Measurements from ENCODE around the gene LGALS9B. TPM values are rescaled to one million over a fixed set of nuclear protein-coding genes. Genes with fewer than 3 reads are reported as not detected.
"Not testable (repeated sequence)": the region's sequence is repeated elsewhere in the genome, so short reads cannot be mapped to it uniquely, and the experiment has no call there.

LGALS9B gene
- total and polyA plus RNA-seq, 10 donors, result 0.33 to 1.7 (median 0.85) TPM; not detected in 4

- H3K9me3 ChIP-seq; H3K27ac ChIP-seq; DNase-seq; H3K4me1 ChIP-seq; H3K4me3 ChIP-seq; H3K27me3 ChIP-seq (replicated peaks in 1 of 7); H3K36me3 ChIP-seq; intact Hi-C loops (cut with DNase I; ENCODE audit: low total_unique reads): not testable (repeated sequence)
- 91 to 97% (median 94%) methylated on average over 2 to 3 of the region's 7 CpGs for WGBS, 5 donors
Measured at GRCh38 chr17:20417492-20418080, 49.8 kb downstream of the LGALS9B start.

GRCh38 chr17:20416381-20416911 lies 50.9 kb downstream of the LGALS9B start:
- H3K9me3 ChIP-seq; H3K27me3 ChIP-seq (replicated peaks in 1 of 7); H3K27ac ChIP-seq; H3K4me3 ChIP-seq; H3K4me1 ChIP-seq; H3K36me3 ChIP-seq; DNase-seq; intact Hi-C loops (cut with DNase I; ENCODE audit: low total_unique reads): not testable (repeated sequence)
- WGBS, 5 donors, result 66 to 88% (median 79%) methylated on average over 3 to 7 of the region's 8 CpGs

- H3K4me1 ChIP-seq; H3K27me3 ChIP-seq (replicated peaks in 1 of 7); H3K4me3 ChIP-seq; H3K9me3 ChIP-seq; intact Hi-C loops (cut with DNase I; ENCODE audit: low total_unique reads); H3K27ac ChIP-seq; DNase-seq; H3K36me3 ChIP-seq: not testable (repeated sequence)
- 100% methylated on average over 1 to 2 of the region's 5 CpGs; no CpG with 5 or more reads in 3 of the 5 donors for WGBS, 5 donors
Measured at GRCh38 chr17:20415479-20415878, 51.9 kb downstream of the LGALS9B start.

- 86 to 98% (median 94%) methylated on average over 1 to 2 of the region's 5 CpGs for WGBS, 5 donors
- H3K9me3 ChIP-seq; H3K36me3 ChIP-seq; H3K4me3 ChIP-seq; intact Hi-C loops (cut with DNase I; ENCODE audit: low total_unique reads); H3K4me1 ChIP-seq; H3K27ac ChIP-seq; H3K27me3 ChIP-seq (replicated peaks in 1 of 7); DNase-seq: not testable (repeated sequence)
Measured at GRCh38 chr17:20401306-20402022, 65.9 kb downstream of the LGALS9B start.

GRCh38 chr17:20400559-20401305 lies 66.6 kb downstream of the LGALS9B start:
- H3K4me3 ChIP-seq; intact Hi-C loops (cut with DNase I; ENCODE audit: low total_unique reads); DNase-seq; H3K4me1 ChIP-seq; H3K27ac ChIP-seq; H3K36me3 ChIP-seq; H3K27me3 ChIP-seq (replicated peaks in 1 of 7); H3K9me3 ChIP-seq: not testable (repeated sequence)
- WGBS, 5 donors, result 76 to 94% (median 91%) methylated on average over 4 to 5 of the region's 8 CpGs

Small RNA genes within 50 kb of the gene (small RNA-seq; reads per million reads assigned to genes)
- 0 reads per million in 4 donors for gene YWHAEP3

Other genes with a start within 250 kb of the LGALS9B start
- gene CDRT15L2, start 112.2 kb upstream of the LGALS9B start, total RNA-seq, result not detected
- gene CDRT15L2, start 112.2 kb upstream of the LGALS9B start, polyA plus RNA-seq, result not detected